GM19239 (cell line): ENCODE measurements around the gene COQ8B.
"Not testable (repeated sequence)": the region's sequence is repeated elsewhere in the genome, so short reads cannot be mapped to it uniquely, and the experiment has no call there.

Experiments used
- DNase-seq: peaks from one replicate; pipeline ENCODE4 v3.0.0; 2011; ENCODE audit warnings: low spot score; ENCODE audit not compliant: insufficient read length
- FAIRE-seq: peaks from 2 replicates; lab custom pipeline; 2011; peaks lifted over from hg19 to GRCh38; lab: Jason Lieb, UNC

The COQ8B gene

GRCh38 chr19:40716482-40717324 lies at the start of gene COQ8B, which contains the start of gene ITPKC:
TSS of gene COQ8B (minus strand) at chr19:40716886. CDS start at chr19:40714632, 2,254 bp downstream.
TSS of gene ITPKC (plus strand) at chr19:40717112. CDS start at chr19:40717136, 24 bp downstream.
- DNase-seq (peak; percentile 98), FAIRE-seq (peak; percentile 93)

GRCh38 chr19:40766385-40766784 lies 49.7 kb upstream of the COQ8B start:
- DNase-seq, FAIRE-seq: not testable (repeated sequence)

GRCh38 chr19:40763963-40764362 lies 47.3 kb upstream of the COQ8B start:
- no peak for FAIRE-seq

GRCh38 chr19:40763526-40763925 lies 46.8 kb upstream of the COQ8B start:
- DNase-seq = no peak
- FAIRE-seq = no peak

More at GRCh38 chr19:40763963-40764362, 47.3 kb upstream of the COQ8B start:
- no peak for DNase-seq

- DNase-seq (no peak), FAIRE-seq (no peak)
These were observed 46.2 kb upstream of the COQ8B start for GRCh38 chr19:40762754-40763470.

GRCh38 chr19:40759352-40759751 lies 42.7 kb upstream of the COQ8B start:
- FAIRE-seq (no peak), DNase-seq (no peak)

GRCh38 chr19:40758491-40758890 lies 41.8 kb upstream of the COQ8B start:
- DNase-seq = no peak
- no peak for FAIRE-seq

GRCh38 chr19:40756502-40757110 lies 39.9 kb upstream of the COQ8B start:
- DNase-seq (no peak), FAIRE-seq (no peak)

- FAIRE-seq = no peak
- DNase-seq = no peak
These were observed 39.1 kb upstream of the COQ8B start for GRCh38 chr19:40755791-40756190.

- no peak for FAIRE-seq
- DNase-seq = no peak
These were observed 38.5 kb upstream of the COQ8B start for GRCh38 chr19:40755248-40755624.

GRCh38 chr19:40754611-40755247 lies 38.0 kb upstream of the COQ8B start:
- peak; percentile 21 for FAIRE-seq
- no peak for DNase-seq

- no peak for DNase-seq
- FAIRE-seq = no peak
These were observed 35.6 kb upstream of the COQ8B start for GRCh38 chr19:40752257-40752781.

GRCh38 chr19:40750874-40751537 lies 34.3 kb upstream of the COQ8B start, which contains the start of gene SNRPA:
TSS of gene SNRPA (plus strand) at chr19:40751203. CDS start at chr19:40751409, 206 bp downstream.
- DNase-seq (peak; percentile 74), FAIRE-seq (peak; percentile 96)

- peak; percentile 87 for DNase-seq
- FAIRE-seq = no peak
These were observed 33.6 kb upstream of the COQ8B start, which contains the start of gene ACTMAP for GRCh38 chr19:40750058-40750873. TSS of gene ACTMAP (minus strand) at chr19:40750477. CDS start at chr19:40749803, 674 bp downstream.

- FAIRE-seq = no peak
These were observed 30.9 kb upstream of the COQ8B start for GRCh38 chr19:40747536-40747935.

GRCh38 chr19:40745402-40745780 lies 28.7 kb upstream of the COQ8B start:
- no peak for DNase-seq
- no peak for FAIRE-seq

More at GRCh38 chr19:40747536-40747935, 30.9 kb upstream of the COQ8B start:
- no peak for DNase-seq

GRCh38 chr19:40744554-40745401 lies 28.1 kb upstream of the COQ8B start:
- FAIRE-seq = no peak

GRCh38 chr19:40743926-40744325 lies 27.2 kb upstream of the COQ8B start:
- FAIRE-seq (no peak), DNase-seq (no peak)

More at GRCh38 chr19:40744554-40745401, 28.1 kb upstream of the COQ8B start:
- no peak for DNase-seq
